Muscle layer of duodenum (tissue), 2 donors: ENCODE data around the gene CWF19L2.
"Not testable (repeated sequence)": the region's sequence is repeated elsewhere in the genome, so short reads cannot be mapped to it uniquely, and the experiment has no call there.

Source experiments
- H3K27ac ChIP-seq: one replicate; pipeline ENCODE4 v1.7.0; 2013; ENCODE audit warnings: mild to moderate bottlenecking, low read length
- H3K27me3 ChIP-seq: one replicate; pipeline ENCODE4 v1.7.0; 2013; ENCODE audit warnings: low read depth, mild to moderate bottlenecking, control low read depth, low read length
- H3K36me3 ChIP-seq, 2 donors: one replicate each; pipeline ENCODE4 v1.7.0; 2013; ENCODE audit warnings: low read length in 2 of 2, control low read depth in 1 of 2, mild to moderate bottlenecking in 1 of 2; ENCODE audit not compliant: insufficient read depth in 2 of 2, control insufficient read depth in 1 of 2
- H3K4me1 ChIP-seq, 2 donors: one replicate each; pipeline ENCODE4 v1.7.0; 2013; ENCODE audit warnings: low read length in 2 of 2, mild to moderate bottlenecking in 2 of 2, control low read depth in 1 of 2, moderate library complexity in 1 of 2; ENCODE audit not compliant: insufficient read depth in 2 of 2, control insufficient read depth in 1 of 2
- H3K4me3 ChIP-seq, 2 donors: one replicate each; pipeline ENCODE4 v1.7.0; 2013; ENCODE audit warnings: low read length in 2 of 2, low read depth in 1 of 2, mild to moderate bottlenecking in 1 of 2
- H3K9me3 ChIP-seq, 2 donors: one replicate each; pipeline ENCODE4 v1.7.0; 2013; ENCODE audit warnings: low read length in 2 of 2, control low read depth in 1 of 2, mild to moderate bottlenecking in 1 of 2; ENCODE audit not compliant: control insufficient read depth in 1 of 2
- donor health status: healthy.

Gene CWF19L2

DNA sequence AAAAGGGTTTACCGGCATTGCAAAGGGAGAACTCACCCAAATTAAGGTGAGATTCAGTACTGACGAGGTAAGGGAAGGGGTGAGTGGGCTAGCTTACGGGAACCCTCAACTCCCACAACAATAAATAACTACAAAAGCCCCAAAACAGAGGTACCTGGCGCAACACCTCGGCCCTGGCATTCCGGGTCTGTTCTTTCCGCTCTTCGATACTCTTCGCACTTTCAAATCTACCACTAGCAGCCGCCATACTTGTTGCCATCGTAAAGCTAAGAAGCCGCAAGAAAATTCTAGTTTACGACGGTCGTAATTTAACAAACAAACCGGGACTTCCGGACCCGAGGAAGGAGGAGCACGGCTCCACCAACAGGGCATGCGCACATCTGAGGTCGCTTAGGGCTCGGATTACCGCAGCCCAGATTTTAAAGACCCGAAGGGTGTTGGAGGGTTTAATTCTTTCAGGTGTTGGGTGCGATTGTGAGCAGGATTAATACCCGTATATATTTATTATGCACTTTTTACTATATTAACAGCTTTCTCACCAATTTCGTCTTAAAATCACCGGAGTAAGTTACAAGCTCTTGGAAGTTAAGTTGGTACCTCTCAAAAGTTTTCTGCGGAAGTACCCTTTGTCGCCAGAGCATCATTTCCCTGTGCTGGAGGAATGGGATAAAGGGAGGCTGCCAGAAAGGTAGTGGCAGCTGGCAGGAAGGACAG is at the start of gene CWF19L2:
TSS of gene CWF19L2 (minus strand) at position 268 of the 714 bp plus-strand sequence. CDS start at position 259, 9 bp downstream.
- Histone ChIP-seq H3K4me1 (peaks cover 0 to 17% of the 10 kb centered on the region in 2 donors), H3K9me3 (no peaks in the 10 kb centered on the region), H3K36me3 (peaks cover 11 to 13% of the 10 kb centered on the region in 2 donors), H3K27me3 (no peaks in the 10 kb centered on the region), H3K27ac (peak within 1 kb of the TSS; percentile 61), H3K4me3 (peak within 1 kb of the TSS; percentile 86 to 97)

- Histone ChIP-seq H3K36me3 (peaks cover 15 to 25% of the 10 kb centered on the region in 2 donors), H3K9me3 (no peaks in the 10 kb centered on the region), H3K4me1 (peaks cover 0 to 6% of the 10 kb centered on the region in 2 donors), H3K4me3 (no peak overlapping the region), H3K27ac (no peak overlapping the region), H3K27me3 (no peaks in the 10 kb centered on the region)
Observed at GRCh38 chr11:107505647-107506225, 48.1 kb upstream of the CWF19L2 start.

DNA sequence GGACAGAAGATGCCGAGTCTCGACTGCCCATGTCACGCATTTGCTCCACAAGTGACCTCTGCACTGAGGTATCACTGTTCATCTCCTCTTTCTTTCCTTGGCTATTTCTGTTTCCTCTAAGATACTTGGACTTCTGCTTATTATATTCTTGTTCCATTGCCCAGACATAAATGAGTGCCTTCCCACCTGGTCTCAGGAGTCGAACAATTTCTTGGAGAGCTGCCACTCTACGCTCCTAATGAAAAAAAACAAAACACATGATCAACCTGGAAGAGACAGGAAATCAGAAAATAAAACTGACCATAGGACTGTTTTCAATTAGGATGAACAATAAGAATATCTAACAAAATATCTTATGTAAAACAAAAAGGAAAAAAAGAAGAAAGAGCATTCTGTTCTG is 47.4 kb upstream of the CWF19L2 start:
- H3K36me3 ChIP-seq = peaks cover 15 to 20% of the 10 kb centered on the region in 2 donors
- H3K27ac ChIP-seq = no peak overlapping the region
- no peaks in the 10 kb centered on the region for H3K9me3 ChIP-seq
- peaks cover 0 to 6% of the 10 kb centered on the region in 2 donors for H3K4me1 ChIP-seq
- no peaks in the 10 kb centered on the region for H3K27me3 ChIP-seq
- no peak overlapping the region for H3K4me3 ChIP-seq

GRCh38 chr11:107501713-107502112 is 44.1 kb upstream of the CWF19L2 start:
- peaks cover 0 to 6% of the 10 kb centered on the region in 2 donors for H3K4me1 ChIP-seq
- no peaks in the 10 kb centered on the region for H3K9me3 ChIP-seq
- H3K36me3 ChIP-seq = peaks cover 15 to 20% of the 10 kb centered on the region in 2 donors
- no peaks in the 10 kb centered on the region for H3K27me3 ChIP-seq
- H3K4me3 ChIP-seq = no peak overlapping the region
- H3K27ac ChIP-seq = no peak overlapping the region

- not testable (repeated sequence) for H3K27me3 ChIP-seq, H3K9me3 ChIP-seq, H3K4me1 ChIP-seq, H3K27ac ChIP-seq, H3K4me3 ChIP-seq, H3K36me3 ChIP-seq
Observed at GRCh38 chr11:107497371-107497770, 39.7 kb upstream of the CWF19L2 start.

GRCh38 chr11:107496011-107496410 is 38.4 kb upstream of the CWF19L2 start:
- Histone ChIP-seq H3K27ac (no peak overlapping the region), H3K27me3 (no peaks in the 10 kb centered on the region), H3K4me1 (no peaks in the 10 kb centered on the region), H3K36me3 (no peaks in the 10 kb centered on the region), H3K9me3 (no peaks in the 10 kb centered on the region), H3K4me3 (no peak overlapping the region)

GRCh38 chr11:107494055-107494454 is 36.4 kb upstream of the CWF19L2 start:
- no peaks in the 10 kb centered on the region for H3K27me3 ChIP-seq
- no peak overlapping the region for H3K27ac ChIP-seq
- H3K36me3 ChIP-seq = no peaks in the 10 kb centered on the region
- H3K4me1 ChIP-seq = no peaks in the 10 kb centered on the region
- H3K4me3 ChIP-seq = no peak overlapping the region
- H3K9me3 ChIP-seq = no peaks in the 10 kb centered on the region

GRCh38 chr11:107493117-107493516 is 35.5 kb upstream of the CWF19L2 start:
- no peaks in the 10 kb centered on the region for H3K27me3 ChIP-seq
- H3K9me3 ChIP-seq = no peaks in the 10 kb centered on the region
- H3K36me3 ChIP-seq = no peaks in the 10 kb centered on the region
- H3K4me1 ChIP-seq = no peaks in the 10 kb centered on the region
- no peak overlapping the region for H3K4me3 ChIP-seq
- H3K27ac ChIP-seq = no peak overlapping the region

- Histone ChIP-seq H3K4me3 (no peak overlapping the region), H3K36me3 (no peaks in the 10 kb centered on the region), H3K27ac (no peak overlapping the region), H3K9me3 (no peaks in the 10 kb centered on the region), H3K4me1 (no peaks in the 10 kb centered on the region), H3K27me3 (no peaks in the 10 kb centered on the region)
Observed at GRCh38 chr11:107490836-107491235, 33.2 kb upstream of the CWF19L2 start.

DNA sequence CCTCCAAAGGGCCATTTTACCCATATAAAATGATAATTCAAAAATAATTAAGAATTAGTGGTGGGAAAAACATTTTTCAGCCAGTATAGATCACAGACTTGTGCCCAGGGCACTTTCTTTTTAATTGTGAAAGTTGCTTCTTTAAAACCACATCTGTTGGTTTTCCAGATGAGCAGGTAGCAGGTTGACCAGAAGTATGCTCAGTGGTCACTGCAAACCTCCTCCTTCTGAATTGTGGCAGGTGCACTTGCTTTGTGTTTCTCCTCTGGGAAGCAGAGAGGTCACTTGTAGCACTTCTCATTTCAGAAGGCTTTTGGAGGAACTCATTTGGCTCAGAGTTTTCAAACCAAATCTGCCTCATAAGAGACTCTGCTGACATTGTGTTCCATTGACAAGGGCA is 24.6 kb upstream of the CWF19L2 start:
- Histone ChIP-seq H3K4me1 (no peaks in the 10 kb centered on the region), H3K36me3 (no peaks in the 10 kb centered on the region), H3K4me3 (no peak overlapping the region), H3K9me3 (no peaks in the 10 kb centered on the region), H3K27me3 (no peaks in the 10 kb centered on the region), H3K27ac (no peak overlapping the region)

DNA sequence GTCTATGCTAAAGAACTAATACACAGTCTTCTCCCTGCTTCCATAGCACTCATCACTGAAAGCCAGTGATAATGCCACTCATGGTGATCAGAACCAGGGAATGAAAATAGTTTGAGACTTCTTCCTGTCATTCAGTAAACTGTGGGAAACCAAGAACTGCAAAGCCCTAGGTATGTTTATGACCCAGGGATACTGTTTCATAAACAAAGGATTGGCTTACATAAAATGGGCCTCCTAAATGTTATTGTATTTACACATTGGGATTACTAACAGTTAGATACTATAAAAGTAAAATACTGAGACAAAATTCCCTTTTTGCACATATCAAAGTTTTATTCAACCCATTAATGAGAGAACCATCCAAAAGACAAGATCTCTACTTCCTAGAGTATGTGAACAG is 21.3 kb upstream of the CWF19L2 start:
- no peaks in the 10 kb centered on the region for H3K9me3 ChIP-seq
- H3K4me3 ChIP-seq = no peak overlapping the region
- H3K36me3 ChIP-seq = no peaks in the 10 kb centered on the region
- H3K4me1 ChIP-seq = no peaks in the 10 kb centered on the region
- no peak overlapping the region for H3K27ac ChIP-seq
- H3K27me3 ChIP-seq = no peaks in the 10 kb centered on the region

DNA sequence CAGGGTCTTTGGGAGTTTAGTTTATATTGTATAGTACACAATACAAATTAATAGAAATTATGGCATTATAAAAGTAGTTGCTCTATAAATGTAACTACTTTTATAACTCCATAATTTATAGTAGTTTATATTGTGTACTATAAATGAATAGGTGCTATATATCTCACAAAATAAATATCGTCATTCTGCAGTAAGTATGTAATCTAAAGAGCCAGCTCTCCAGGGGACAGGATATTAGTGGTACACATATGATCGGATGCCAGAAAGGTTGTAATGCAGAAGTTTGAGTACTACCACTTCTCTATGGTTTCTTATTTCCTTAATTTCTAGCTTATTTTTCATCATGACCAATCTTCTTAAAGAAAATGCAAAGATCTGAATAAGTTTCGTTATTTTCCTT is 20.2 kb upstream of the CWF19L2 start:
- Histone ChIP-seq H3K36me3 (no peaks in the 10 kb centered on the region), H3K4me3 (no peak overlapping the region), H3K27me3 (no peaks in the 10 kb centered on the region), H3K4me1 (no peaks in the 10 kb centered on the region), H3K27ac (no peak overlapping the region), H3K9me3 (no peaks in the 10 kb centered on the region)
